ENCODE measurements around the gene MAPK8IP1.

The MAPK8IP1 gene

DNA sequence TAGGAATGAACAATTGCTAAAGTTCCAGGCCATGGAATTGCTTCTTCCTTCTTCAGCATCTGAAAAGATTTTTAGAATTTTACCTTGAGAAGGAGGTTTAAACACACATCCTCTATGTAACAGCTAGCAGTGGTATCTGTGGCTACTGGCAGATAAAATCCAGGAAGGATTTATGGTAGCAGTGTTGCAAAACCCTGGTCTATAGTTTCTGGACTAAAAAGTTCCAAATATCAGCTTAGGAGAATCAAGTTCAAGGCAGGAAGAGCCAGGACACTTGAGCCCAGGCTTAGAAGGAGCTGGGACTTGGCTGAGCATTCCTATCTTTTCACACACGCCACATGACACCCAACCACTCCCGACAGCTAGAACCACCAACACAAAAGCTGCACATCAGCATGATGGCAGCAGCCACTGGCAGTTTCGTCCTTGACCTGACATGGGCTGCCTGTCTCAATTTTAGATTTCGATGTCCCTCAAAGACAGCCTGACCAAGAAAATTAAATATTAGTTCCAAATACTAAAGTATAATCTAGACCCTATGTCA, 51.1 kb downstream of the MAPK8IP1 start:
- no peak for DNase-seq (ENCODE audit: extremely low read depth in 1 of 2, low read depth in 1 of 2)

- no peak for DNase-seq (ENCODE audit: extremely low read depth in 1 of 2, low read depth in 1 of 2)
Observed at GRCh38 chr11:45937916-45938315, 52.5 kb downstream of the MAPK8IP1 start.

GRCh38 chr11:45939836-45940235, 54.4 kb downstream of the MAPK8IP1 start:
- no peak for DNase-seq (ENCODE audit: extremely low read depth in 1 of 2, low read depth in 1 of 2)

- no peak for DNase-seq (ENCODE audit: extremely low read depth in 1 of 2, low read depth in 1 of 2)
Observed at GRCh38 chr11:45941285-45941684, 55.8 kb downstream of the MAPK8IP1 start.

- DNase-seq (ENCODE audit: extremely low read depth in 1 of 2, low read depth in 1 of 2), result no peak
Observed at GRCh38 chr11:45942381-45942780, 56.9 kb downstream of the MAPK8IP1 start.

DNA sequence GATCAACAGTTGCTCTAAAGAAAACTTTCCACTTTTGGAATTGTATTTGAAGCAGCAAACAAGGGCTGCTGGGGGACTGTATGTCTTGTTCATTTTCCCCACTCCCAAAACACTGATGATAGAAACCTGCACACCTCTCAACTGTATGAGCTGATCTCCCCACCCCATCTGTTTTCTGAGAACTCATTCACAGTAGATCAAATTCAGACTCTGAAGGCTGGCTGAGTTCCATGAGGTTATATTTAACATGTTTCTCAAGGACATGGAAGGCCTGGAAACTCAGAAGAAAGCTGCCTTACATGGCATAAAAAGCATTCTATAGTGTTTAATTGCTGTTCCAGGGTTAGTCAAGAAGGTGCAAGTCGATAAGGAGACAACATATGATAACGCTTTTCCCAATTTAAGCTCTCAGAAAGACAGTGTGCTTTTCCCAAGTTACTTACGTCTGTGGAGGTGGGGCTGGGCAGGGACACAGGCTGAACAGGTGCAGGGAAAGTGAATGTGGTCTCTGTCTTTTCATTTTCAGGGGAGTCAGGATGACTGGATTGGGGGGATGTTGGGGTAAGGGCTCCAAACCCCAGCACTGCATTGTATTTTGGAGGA, 60.0 kb downstream of the MAPK8IP1 start:
- no peak for DNase-seq (ENCODE audit: extremely low read depth in 1 of 2, low read depth in 1 of 2)

GRCh38 chr11:45947885-45948284, 62.4 kb downstream of the MAPK8IP1 start:
- no peak for DNase-seq (ENCODE audit: extremely low read depth in 1 of 2, low read depth in 1 of 2)

GRCh38 chr11:45948356-45948755, 62.9 kb downstream of the MAPK8IP1 start:
- DNase-seq (ENCODE audit: extremely low read depth in 1 of 2, low read depth in 1 of 2), result no peak

DNA sequence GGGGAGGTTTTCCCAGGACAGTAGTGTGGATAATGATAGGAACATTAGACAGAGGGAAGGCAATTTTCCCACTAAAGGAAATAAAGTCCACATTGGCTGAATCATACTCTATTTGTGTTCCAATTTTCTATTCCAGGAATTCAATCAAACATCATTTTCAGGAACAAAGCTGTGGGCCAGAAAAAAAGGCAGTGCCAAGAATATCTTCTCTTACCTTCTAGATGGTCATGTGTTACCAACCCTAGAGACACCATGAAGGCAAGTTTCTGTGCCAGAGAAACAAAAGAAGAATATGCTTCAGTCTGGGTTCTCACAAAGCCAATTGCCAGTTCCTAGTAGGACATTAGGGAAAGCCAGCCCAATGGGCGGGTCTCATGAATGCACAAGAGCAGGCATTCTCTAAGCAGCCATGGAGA, 64.5 kb downstream of the MAPK8IP1 start:
- no peak for DNase-seq (ENCODE audit: extremely low read depth in 1 of 2, low read depth in 1 of 2)
